Ovary (tissue), 9 donors: ENCODE results near the gene PREB. TPM values are rescaled to one million over a fixed set of nuclear protein-coding genes. Genes with fewer than 3 reads are reported as not detected.
"Not testable (repeated sequence)": the region's sequence is repeated elsewhere in the genome, so short reads cannot be mapped to it uniquely, and the experiment has no call there.

Experiments used
- DNase-seq, 5 donors: peaks; one replicate each; pipeline ENCODE4 v3.0.0-alpha.2; 2019 to 2020
- H3K27ac ChIP-seq, 2 donors: fragments of 200-600 bp; one replicate each; pipeline versions ENCODE4 v1.5.1 to v1.8.0; 2019 to 2022
- H3K27me3 ChIP-seq: fragments of 200-600 bp; one replicate; pipeline ENCODE4 v1.8.0; 2022
- H3K36me3 ChIP-seq: fragments of 200-600 bp; sonication (generic); one replicate; pipeline ENCODE4 v1.5.1; 2019
- H3K4me1 ChIP-seq: one replicate; pipeline ENCODE4 v1.8.1; 2013; ENCODE audit warnings: mild to moderate bottlenecking, moderate library complexity; ENCODE audit not compliant: insufficient read depth
- H3K4me3 ChIP-seq: fragments of 200-600 bp; sonication (generic); one replicate; pipeline ENCODE4 v1.5.1; 2017
- H3K9me3 ChIP-seq, 2 donors: fragments of 200-600 bp in 1 of 2; sonication (generic) in 1 of 2; one replicate each; pipeline versions ENCODE4 v1.5.1 to v1.8.1; 2013 to 2019; ENCODE audit warnings: mild to moderate bottlenecking in 1 of 2, moderate library complexity in 1 of 2
- CTCF ChIP-seq, 3 donors: fragments of 450-650 bp in 2 of 3; fragments of 200-600 bp in 1 of 3; IDR thresholded peaks; one replicate each; pipeline versions ENCODE4 v1.5.1 to v1.8.0; 2016 to 2022; ENCODE audit warnings: antibody characterized with exemption in 3 of 3, mild to moderate bottlenecking in 1 of 3
- EP300 ChIP-seq: sonication (generic); formaldehyde crosslinking; IDR thresholded peaks from one replicate; pipeline ENCODE4 v1.6.1; 2017; ENCODE audit warnings: antibody characterized with exemption
- POLR2A ChIP-seq: fragments of 450-650 bp; IDR thresholded peaks from one replicate; pipeline ENCODE4 v1.6.1; 2017; ENCODE audit warnings: antibody characterized with exemption, mild to moderate bottlenecking, moderate library complexity
- WGBS, 3 donors: extraction: QIAGEN DNeasy Blood & Tissue Kit in 1 of 3; methylation state at CpG; one replicate each; pipeline versions ENCODE4 v1.1.5 to v1.1.7; 2013 to 2017; 5-methylcytosine and 5-hydroxymethylcytosine counted together
- intact Hi-C, 4 donors: fragments of 100-400 bp; cut with DNase I; formaldehyde crosslinking; loops; one replicate each; pipeline versions ENCODE4 v1.11.0 to v1.15.1; 2022 to 2023
- polyA plus RNA-seq, 2 donors: library from polyadenylated mRNA; stranded (reverse); fragments of 200-250 nt in 1 of 2; fragments of 350-450 nt in 1 of 2; fragmentation: Illumina TruSeq in 1 of 2; extraction: RNeasy Lipid Tissue Mini Kit (QIAGEN cat#74804) in 1 of 2; gene quantifications; one replicate each; pipeline ENCODE4 v1.2.3, GENCODE V29; 2013 to 2014
- total RNA-seq, 7 donors: library from RNA; depleted of rRNA in 2 of 7; stranded (reverse); fragments of >200 nt in 2 of 7; fragmentation: NEBNext Ultra II Directional in 3 of 7; extraction: Animal tissue kit (Norgen Biotek cat#: 25700) in 3 of 7; gene quantifications; one replicate each; pipeline versions ENCODE4 v1.1.0 to v1.2.4, GENCODE V29; 2016 to 2023
- donor health status: DM: no; HTN: no; CAD: no; lungs with moderate emphysema.
- donor health status: DM: no; HTN: no; CAD: no.
- donor health status: Bipolar disorder and iron deficiency.
- donor health status: DM: yes; HTN: yes; CAD: no.
- donor health status: DM: no; HTN: no; CAD: no.
- donor health status: DM: yes; HTN: yes; CAD: no.

The PREB gene
- total and polyA plus RNA-seq, 9 donors: 42.7 to 113 (median 67.2) TPM

- Histone ChIP-seq H3K27ac (peak overlapping the region in 1 of 2 donors; percentile 13), H3K4me3 (no peak overlapping the region), H3K9me3 (no peaks in the 10 kb centered on the region), H3K36me3 (no peaks in the 10 kb centered on the region), H3K27me3 (no peaks in the 10 kb centered on the region), H3K4me1 (peaks cover 19% of the 10 kb centered on the region)
- 31 to 49% (median 35%) methylated on average over 3 of the region's 3 CpGs for WGBS, 3 donors
- DNase-seq: no peak
- no peak for TF ChIP-seq POLR2A
- no peak for TF ChIP-seq CTCF (IDR thresholded peaks at IDR 0.05)
- no peak for TF ChIP-seq EP300
- intact Hi-C loops: no loop called here
Measured at GRCh38 chr2:27179344-27180000, 45.0 kb upstream of the PREB start.

- TF ChIP-seq EP300: no peak
- TF ChIP-seq POLR2A: no peak
- TF ChIP-seq CTCF (IDR thresholded peaks at IDR 0.05): no peak
- no peaks in the 10 kb centered on the region for H3K36me3 ChIP-seq
- H3K27ac ChIP-seq: no peak overlapping the region
- peaks cover 16% of the 10 kb centered on the region for H3K4me1 ChIP-seq
- no peak overlapping the region for H3K4me3 ChIP-seq
- no peaks in the 10 kb centered on the region for H3K9me3 ChIP-seq
- no peak for DNase-seq
- H3K27me3 ChIP-seq: no peaks in the 10 kb centered on the region
- WGBS, 3 donors: 94 to 97% (median 96%) methylated on average over 3 of the region's 3 CpGs
- intact Hi-C loops: no loop called here
Measured at GRCh38 chr2:27178469-27178868, 44.0 kb upstream of the PREB start.

- H3K9me3 ChIP-seq: no peaks in the 10 kb centered on the region
- H3K36me3 ChIP-seq: no peaks in the 10 kb centered on the region
- no peaks in the 10 kb centered on the region for H3K27me3 ChIP-seq
- H3K4me1 ChIP-seq: peaks cover 14% of the 10 kb centered on the region
- 68 to 82% (median 71%) methylated on average over 15 of the region's 15 CpGs for WGBS, 3 donors
- TF ChIP-seq POLR2A (no peak), CTCF (IDR thresholded peaks at IDR 0.05) (no peak), EP300 (no peak)
- no peak overlapping the region for H3K4me3 ChIP-seq
- DNase-seq: no peak
- H3K27ac ChIP-seq: no peak overlapping the region
- intact Hi-C loops: no loop called here
Measured at GRCh38 chr2:27177441-27178351, 43.3 kb upstream of the PREB start.

GRCh38 chr2:27175781-27176180, 41.3 kb upstream of the PREB start:
- H3K36me3 ChIP-seq, H3K9me3 ChIP-seq, H3K27ac ChIP-seq, DNase-seq, H3K4me1 ChIP-seq, H3K4me3 ChIP-seq, H3K27me3 ChIP-seq, intact Hi-C loops: not testable (repeated sequence)
- WGBS, 3 donors: 92 to 98% (median 94%) methylated on average over 4 of the region's 4 CpGs

- H3K4me3 ChIP-seq: no peak overlapping the region
- intact Hi-C loops: no loop called here
- H3K27ac ChIP-seq: no peak overlapping the region
- no peaks in the 10 kb centered on the region for H3K36me3 ChIP-seq
- DNase-seq: peak in 2 of 5 donors; percentile 52 to 69
- TF ChIP-seq POLR2A (no peak), EP300 (no peak), CTCF (IDR thresholded peaks at IDR 0.05) (no peak)
- 57 to 58% (median 57%) methylated on average over 8 of the region's 8 CpGs for WGBS, 3 donors
- H3K27me3 ChIP-seq: no peaks in the 10 kb centered on the region
- H3K9me3 ChIP-seq: no peaks in the 10 kb centered on the region
- peaks cover 9% of the 10 kb centered on the region for H3K4me1 ChIP-seq
Measured at GRCh38 chr2:27175330-27175729, 40.9 kb upstream of the PREB start.
